Esophagus muscularis mucosa (tissue), 4 donors: Measurements from ENCODE around the gene DOCK1. TPM values are rescaled to one million over a fixed set of nuclear protein-coding genes. Genes with fewer than 3 reads are reported as not detected.

Experiments
- DNase-seq: peaks from one replicate; pipeline ENCODE4 v3.0.0-alpha.2; 2017; ENCODE audit errors: extremely low spot score
- H3K27ac ChIP-seq, 4 donors: fragments of 200-600 bp; sonication (generic); replicated peaks in 1 of 4; 1 replicate in 3 of 4; 2 replicates in 1 of 4; pipeline ENCODE4 v1.5.1; 2016 to 2019; ENCODE audit warnings: mild to moderate bottlenecking in 1 of 4
- H3K27me3 ChIP-seq, 4 donors: fragments of 200-600 bp; sonication (generic); one replicate each; pipeline versions ENCODE4 v1.5.1 to v1.6.0; 2016 to 2019
- H3K36me3 ChIP-seq, 4 donors: fragments of 200-600 bp; sonication (generic); one replicate each; pipeline ENCODE4 v1.5.1; 2016 to 2019
- H3K4me1 ChIP-seq, 4 donors: fragments of 200-600 bp; sonication (generic); one replicate each; pipeline ENCODE4 v1.5.1; 2016 to 2019
- H3K4me3 ChIP-seq, 4 donors: fragments of 200-600 bp; sonication (generic); 1 replicate in 2 of 4; 2 replicates in 2 of 4; pipeline ENCODE4 v1.5.1; 2016 to 2019; ENCODE audit warnings: mild to moderate bottlenecking in 4 of 4, moderate library complexity in 1 of 4
- H3K9me3 ChIP-seq, 4 donors: fragments of 200-600 bp; sonication (generic); 1 replicate in 3 of 4; 2 replicates in 1 of 4; pipeline ENCODE4 v1.5.1; 2016 to 2019
- CTCF ChIP-seq, 3 experiments: fragments of 200-600 bp in 2 of 3; fragments of 450-650 bp in 1 of 3; sonication (generic) in 2 of 3; IDR thresholded peaks; one replicate each; pipeline ENCODE4 v1.5.1; 2017 to 2019; ENCODE audit warnings: antibody characterized with exemption in 3 of 3, mild to moderate bottlenecking in 2 of 3, moderate library complexity in 1 of 3
- EP300 ChIP-seq: sonication (generic); formaldehyde crosslinking; IDR thresholded peaks from one replicate; pipeline ENCODE4 v1.6.1; 2017; ENCODE audit warnings: antibody characterized with exemption
- POLR2A ChIP-seq: fragments of 450-650 bp; IDR thresholded peaks from one replicate; pipeline ENCODE4 v1.6.1; 2017; ENCODE audit warnings: antibody characterized with exemption, moderate library complexity, mild to moderate bottlenecking, low read depth
- POLR2AphosphoS5 ChIP-seq, 2 donors: sonication (generic); formaldehyde crosslinking; IDR thresholded peaks; one replicate each; pipeline ENCODE4 v1.6.1; 2017; ENCODE audit warnings: antibody characterized with exemption in 2 of 2
- WGBS: methylation state at CpG from one replicate; pipeline ENCODE4 v1.1.5; 2018; 5-methylcytosine and 5-hydroxymethylcytosine counted together
- intact Hi-C: fragments of 100-400 bp; cut with DNase I; formaldehyde crosslinking; loops from one replicate; pipeline ENCODE4 v1.15.1; 2023
- total RNA-seq, 4 donors: library from RNA; depleted of rRNA; stranded (reverse); fragments of >200 nt; gene quantifications; one replicate each; pipeline versions ENCODE4 v1.1.0 to v1.2.1, GENCODE V29; 2016

The DOCK1 gene
- total RNA-seq, 4 donors from 2014 or later: 41.4 to 60.3 (median 55.3) TPM

GRCh38 chr10:127275272-127275671 lies 370.0 kb downstream of the DOCK1 start:
- H3K9me3 ChIP-seq: no peaks in the 10 kb centered on the region
- no peaks in the 10 kb centered on the region for H3K27me3 ChIP-seq
- DNase-seq: no peak
- 97% methylated on average over 6 of the region's 6 CpGs for WGBS
- H3K36me3 ChIP-seq: peaks cover 0 to 11% (median under 1%) of the 10 kb centered on the region in 4 donors
- no peak overlapping the region for H3K27ac ChIP-seq
- H3K4me3 ChIP-seq: no peak overlapping the region
- peaks cover 0 to 8% (median 4%) of the 10 kb centered on the region in 4 donors for H3K4me1 ChIP-seq
- intact Hi-C loops: no loop called here
- TF ChIP-seq EP300 (no peak), POLR2AphosphoS5 (IDR thresholded peaks at IDR 0.05) (no peak), POLR2A (no peak), CTCF (IDR thresholded peaks at IDR 0.05) (no peak)

- no peaks in the 10 kb centered on the region for H3K27me3 ChIP-seq
- DNase-seq: no peak
- intact Hi-C loops: no loop called here
- no peaks in the 10 kb centered on the region for H3K9me3 ChIP-seq
- TF ChIP-seq CTCF (IDR thresholded peaks at IDR 0.05) (no peak), POLR2AphosphoS5 (IDR thresholded peaks at IDR 0.05) (no peak), EP300 (no peak)
- peaks cover 0 to 8% (median 4%) of the 10 kb centered on the region in 4 donors for H3K4me1 ChIP-seq
- peaks cover 0 to 11% (median 0%) of the 10 kb centered on the region in 4 donors for H3K36me3 ChIP-seq
- no peak overlapping the region for H3K4me3 ChIP-seq
- 96% methylated on average over 10 of the region's 10 CpGs for WGBS
- no peak overlapping the region for H3K27ac ChIP-seq
Observed at GRCh38 chr10:127275793-127276450, 370.7 kb downstream of the DOCK1 start.

GRCh38 chr10:127276794-127277462 lies 371.7 kb downstream of the DOCK1 start:
- WGBS: 75% methylated on average over 4 of the region's 4 CpGs

GRCh38 chr10:127278001-127278400 lies 372.8 kb downstream of the DOCK1 start:
- H3K4me3 ChIP-seq: no peak overlapping the region
- H3K27me3 ChIP-seq: no peaks in the 10 kb centered on the region
- H3K36me3 ChIP-seq: peaks cover 0 to 14% (median 0%) of the 10 kb centered on the region in 4 donors
- no peak for DNase-seq
- peaks cover 0 to 8% (median 4%) of the 10 kb centered on the region in 4 donors for H3K4me1 ChIP-seq
- TF ChIP-seq EP300 (no peak), CTCF (IDR thresholded peaks at IDR 0.05) (no peak), POLR2A (no peak), POLR2AphosphoS5 (IDR thresholded peaks at IDR 0.05) (no peak)
- intact Hi-C loops: no loop called here
- H3K27ac ChIP-seq: no peak overlapping the region
- peaks cover 0 to 6% (median 0%) of the 10 kb centered on the region in 4 donors for H3K9me3 ChIP-seq
- WGBS: 63% methylated on average over 5 of the region's 5 CpGs

More at GRCh38 chr10:127276794-127277462, 371.7 kb downstream of the DOCK1 start:
- Histone ChIP-seq H3K9me3 (no peaks in the 10 kb centered on the region), H3K4me1 (peaks cover 0 to 8% (median 4%) of the 10 kb centered on the region in 4 donors), H3K36me3 (peaks cover 0 to 12% (median 0%) of the 10 kb centered on the region in 4 donors), H3K27me3 (no peaks in the 10 kb centered on the region), H3K27ac (no peak overlapping the region), H3K4me3 (no peak overlapping the region)
- TF ChIP-seq CTCF (IDR thresholded peaks at IDR 0.05): no peak
- no peak for TF ChIP-seq POLR2A
- no peak for TF ChIP-seq POLR2AphosphoS5 (IDR thresholded peaks at IDR 0.05)
- TF ChIP-seq EP300: no peak
- no peak for DNase-seq
- intact Hi-C loops: no loop called here
